ENCODE results near the gene DBP. TPM values are rescaled to one million over a fixed set of nuclear protein-coding genes. Genes with fewer than 3 reads are reported as not detected.
"Not testable (repeated sequence)": the region's sequence is repeated elsewhere in the genome, so short reads cannot be mapped to it uniquely, and the experiment has no call there.

DBP gene
- total RNA-seq, 1 experiment from 2014 or later = 12.6 TPM

DNA sequence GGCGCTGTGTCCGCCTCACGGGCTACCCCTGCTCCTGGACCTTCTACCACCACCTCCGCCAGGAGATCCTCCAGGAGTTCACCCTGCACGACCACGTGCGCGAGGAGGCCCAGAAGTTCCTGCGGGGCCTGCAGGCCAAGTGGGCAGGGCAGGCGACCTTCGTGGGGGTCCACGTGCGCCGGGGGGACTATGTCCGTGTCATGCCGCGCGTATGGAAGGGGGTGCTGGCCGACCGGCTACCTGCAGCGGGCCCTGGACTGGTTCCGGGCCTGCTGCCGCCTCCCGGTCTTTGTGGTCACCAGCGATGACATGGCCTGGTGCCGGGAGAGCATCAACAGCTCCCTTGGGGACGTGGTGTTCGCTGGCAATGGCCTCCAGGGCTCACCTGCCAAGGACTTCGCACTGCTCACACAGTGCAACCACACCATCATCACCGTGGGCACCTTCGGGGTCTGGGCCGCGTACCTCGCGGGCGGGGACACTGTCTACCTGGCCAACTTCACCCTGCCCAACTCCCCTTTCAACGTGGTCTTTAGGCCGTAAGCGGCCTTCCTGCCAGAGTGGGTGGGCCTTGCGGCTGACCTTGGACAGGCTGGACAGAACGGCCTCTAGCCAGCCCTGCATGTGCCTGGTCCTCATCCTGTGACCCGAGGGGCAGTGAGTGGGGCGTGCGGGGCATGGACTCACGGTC is 43.4 kb upstream of the DBP start:
- Histone ChIP-seq H2BK120ac (ENCODE audit: low read depth, low read length, poor library complexity, severe bottlenecking) (no peak overlapping the region), H2AK5ac (ENCODE audit: insufficient read length, low read length) (no peak overlapping the region), H3K9me3 (ENCODE audit: control insufficient read depth, low read depth, low read length) (no peaks in the 10 kb centered on the region), H3K79me1 (ENCODE audit: insufficient read depth, low read depth, low read length, poor library complexity, severe bottlenecking) (no peaks in the 10 kb centered on the region), H3K18ac (ENCODE audit: insufficient read length, low read depth, low read length) (no peak overlapping the region), H3K23ac (ENCODE audit: insufficient read length, low read depth, low read length) (no peak overlapping the region), H3K4me2 (ENCODE audit: insufficient read depth, insufficient read length, low read length) (no peak overlapping the region), H3K56ac (ENCODE audit: insufficient read length, low read depth, low read length) (no peak overlapping the region), H2AFZ (ENCODE audit: low read length) (no peak overlapping the region), H3K4ac (ENCODE audit: low read depth, low read length) (no peak overlapping the region), H4K5ac (ENCODE audit: insufficient read length, low read depth, low read length) (no peak overlapping the region), H2BK12ac (ENCODE audit: insufficient read length, low read depth, low read length) (no peak overlapping the region), H3T11ph (ENCODE audit: low read length) (no peak overlapping the region), H3K9ac (ENCODE audit: extremely low read depth, insufficient read length, low read length) (no peak overlapping the region), H3K4me1 (ENCODE audit: insufficient read depth, low read length) (no peaks in the 10 kb centered on the region), H2BK15ac (ENCODE audit: low read depth, low read length) (no peak overlapping the region), H2BK20ac (ENCODE audit: low read depth, low read length, poor library complexity, severe bottlenecking) (no peak overlapping the region), H3K23me2 (ENCODE audit: insufficient read length, low read depth, low read length, poor library complexity, severe bottlenecking) (no peaks in the 10 kb centered on the region), H4K8ac (replicated peaks; ENCODE audit: insufficient read length, low read depth, low read length) (no peak overlapping the region), H3K79me2 (ENCODE audit: insufficient read depth, low read length) (no peaks in the 10 kb centered on the region), H4K91ac (ENCODE audit: insufficient read length, low read depth, low read length) (no peak overlapping the region), H3K27me3 (ENCODE audit: insufficient read depth, low read length) (no peaks in the 10 kb centered on the region; the same call in 1 of the 2 replicates), H3K27ac (ENCODE audit: insufficient read length, low read depth, low read length) (no peak overlapping the region), H2BK5ac (ENCODE audit: insufficient read length, low read length) (no peak overlapping the region), H4K20me1 (ENCODE audit: control insufficient read depth, insufficient read depth, insufficient read length) (no peaks in the 10 kb centered on the region), H3K14ac (ENCODE audit: insufficient read depth, low read length) (no peak overlapping the region; the same call in 1 of the 2 replicates)
- H3K4me3 Mint-ChIP-seq = no peak overlapping the region
- no CpG with 5 or more reads among the region's 45 CpGs for WGBS (ENCODE audit: extremely low coverage, insufficient read length, low lambda C conversion rate)
- DNase-seq = no peak
- peaks cover 9% of the 10 kb centered on the region for H3K27me3 Mint-ChIP-seq (ENCODE audit: low read depth)
- TF ChIP-seq, protein P1, sequence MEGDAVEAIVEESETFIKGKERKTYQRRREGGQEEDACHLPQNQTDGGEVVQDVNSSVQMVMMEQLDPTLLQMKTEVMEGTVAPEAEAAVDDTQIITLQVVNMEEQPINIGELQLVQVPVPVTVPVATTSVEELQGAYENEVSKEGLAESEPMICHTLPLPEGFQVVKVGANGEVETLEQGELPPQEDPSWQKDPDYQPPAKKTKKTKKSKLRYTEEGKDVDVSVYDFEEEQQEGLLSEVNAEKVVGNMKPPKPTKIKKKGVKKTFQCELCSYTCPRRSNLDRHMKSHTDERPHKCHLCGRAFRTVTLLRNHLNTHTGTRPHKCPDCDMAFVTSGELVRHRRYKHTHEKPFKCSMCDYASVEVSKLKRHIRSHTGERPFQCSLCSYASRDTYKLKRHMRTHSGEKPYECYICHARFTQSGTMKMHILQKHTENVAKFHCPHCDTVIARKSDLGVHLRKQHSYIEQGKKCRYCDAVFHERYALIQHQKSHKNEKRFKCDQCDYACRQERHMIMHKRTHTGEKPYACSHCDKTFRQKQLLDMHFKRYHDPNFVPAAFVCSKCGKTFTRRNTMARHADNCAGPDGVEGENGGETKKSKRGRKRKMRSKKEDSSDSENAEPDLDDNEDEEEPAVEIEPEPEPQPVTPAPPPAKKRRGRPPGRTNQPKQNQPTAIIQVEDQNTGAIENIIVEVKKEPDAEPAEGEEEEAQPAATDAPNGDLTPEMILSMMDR (conservative IDR thresholded peaks at IDR 0.05) = no peak
- peaks cover 3 to 8% of the 10 kb centered on the region in 2 experiments for H3K4me1 Mint-ChIP-seq
- H3K9me3 Mint-ChIP-seq = no peaks in the 10 kb centered on the region
- H3K36me3 Mint-ChIP-seq (ENCODE audit: insufficient read depth in 1 of 3, low read depth in 3 of 3) = no peaks in the 10 kb centered on the region; a peak in 1 of 7 replicates
- no peak overlapping the region for H3K27ac Mint-ChIP-seq

DNA sequence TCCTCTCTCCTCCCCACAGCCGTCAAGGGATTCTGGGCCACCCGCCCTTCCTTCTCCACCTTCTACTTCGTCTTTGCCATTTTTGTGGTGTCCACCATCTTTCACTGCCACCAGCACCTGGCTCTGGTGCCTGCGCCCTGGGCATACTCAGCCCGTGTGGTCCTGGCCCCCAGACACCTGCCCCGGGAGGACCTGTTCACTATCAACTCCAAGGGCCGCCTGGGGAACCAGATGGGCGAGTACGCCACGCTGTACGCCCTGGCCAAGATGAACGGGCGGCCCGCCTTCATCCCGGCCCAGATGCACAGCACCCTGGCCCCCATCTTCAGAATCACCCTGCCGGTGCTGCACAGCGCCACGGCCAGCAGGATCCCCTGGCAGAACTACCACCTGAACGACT is 42.8 kb upstream of the DBP start:
- not testable (repeated sequence) for H3K27me3 Mint-ChIP-seq (ENCODE audit: low read depth); H3K14ac ChIP-seq (ENCODE audit: insufficient read depth, low read length); H3K23me2 ChIP-seq (ENCODE audit: insufficient read length, low read depth, low read length, poor library complexity, severe bottlenecking); H4K20me1 ChIP-seq (ENCODE audit: control insufficient read depth, insufficient read depth, insufficient read length); H3T11ph ChIP-seq (ENCODE audit: low read length); H3K36me3 Mint-ChIP-seq (ENCODE audit: insufficient read depth in 1 of 3, low read depth in 3 of 3); H4K5ac ChIP-seq (ENCODE audit: insufficient read length, low read depth, low read length); H3K4me1 ChIP-seq (ENCODE audit: insufficient read depth, low read length); H2BK15ac ChIP-seq (ENCODE audit: low read depth, low read length); H3K4me2 ChIP-seq (ENCODE audit: insufficient read depth, insufficient read length, low read length); H3K27ac Mint-ChIP-seq; H3K9me3 Mint-ChIP-seq; H3K27ac ChIP-seq (ENCODE audit: insufficient read length, low read depth, low read length); DNase-seq; H3K23ac ChIP-seq (ENCODE audit: insufficient read length, low read depth, low read length); H3K4me3 Mint-ChIP-seq; H2AK5ac ChIP-seq (ENCODE audit: insufficient read length, low read length); H3K79me2 ChIP-seq (ENCODE audit: insufficient read depth, low read length); H3K9ac ChIP-seq (ENCODE audit: extremely low read depth, insufficient read length, low read length); H2AFZ ChIP-seq (ENCODE audit: low read length); H2BK5ac ChIP-seq (ENCODE audit: insufficient read length, low read length); H2BK120ac ChIP-seq (ENCODE audit: low read depth, low read length, poor library complexity, severe bottlenecking); H3K27me3 ChIP-seq (ENCODE audit: insufficient read depth, low read length); H3K56ac ChIP-seq (ENCODE audit: insufficient read length, low read depth, low read length); H3K4ac ChIP-seq (ENCODE audit: low read depth, low read length); H4K91ac ChIP-seq (ENCODE audit: insufficient read length, low read depth, low read length); H4K8ac ChIP-seq (replicated peaks; ENCODE audit: insufficient read length, low read depth, low read length); H3K18ac ChIP-seq (ENCODE audit: insufficient read length, low read depth, low read length); H2BK12ac ChIP-seq (ENCODE audit: insufficient read length, low read depth, low read length); H3K79me1 ChIP-seq (ENCODE audit: insufficient read depth, low read depth, low read length, poor library complexity, severe bottlenecking); H3K9me3 ChIP-seq (ENCODE audit: control insufficient read depth, low read depth, low read length); H2BK20ac ChIP-seq (ENCODE audit: low read depth, low read length, poor library complexity, severe bottlenecking)
- H3K4me1 Mint-ChIP-seq = peaks cover 5 to 11% of the 10 kb centered on the region in 2 experiments
- no CpG with 5 or more reads among the region's 19 CpGs for WGBS (ENCODE audit: extremely low coverage, insufficient read length, low lambda C conversion rate)
